Stomach smooth muscle (tissue), 2 donors: ENCODE measurements around the gene AGO3.
A peak's percentile ranks its signal among the peaks of the same experiment; 100 is the strongest.

Experiments
- H3K27ac ChIP-seq: one replicate; pipeline ENCODE4 v1.7.0; 2013; ENCODE audit warnings: mild to moderate bottlenecking, low read length, inconsistent platforms
- H3K27me3 ChIP-seq, 2 donors: one replicate each; pipeline ENCODE4 v1.7.0; 2013; ENCODE audit warnings: low read length in 2 of 2; ENCODE audit not compliant: insufficient read depth in 2 of 2, control insufficient read depth in 1 of 2
- H3K36me3 ChIP-seq, 2 donors: one replicate each; pipeline ENCODE4 v1.7.0; 2013; ENCODE audit warnings: low read length in 2 of 2; ENCODE audit not compliant: control insufficient read depth in 2 of 2, insufficient read depth in 2 of 2
- H3K4me1 ChIP-seq: one replicate; pipeline ENCODE4 v1.7.0; 2013; ENCODE audit warnings: low read length; ENCODE audit not compliant: control insufficient read depth, insufficient read depth
- H3K4me3 ChIP-seq, 2 donors: one replicate each; pipeline ENCODE4 v1.7.0; 2013; ENCODE audit warnings: low read length in 2 of 2
- H3K9ac ChIP-seq, 2 donors: one replicate each; pipeline ENCODE4 v1.7.0; 2013; ENCODE audit warnings: low read length in 2 of 2, mild to moderate bottlenecking in 1 of 2
- H3K9me3 ChIP-seq, 2 donors: one replicate each; pipeline ENCODE4 v1.7.0; 2013; ENCODE audit warnings: low read length in 2 of 2; ENCODE audit not compliant: control insufficient read depth in 2 of 2
- donor health status: healthy.
- donor health status: Pancreatic carcinoma.

Gene AGO3

DNA sequence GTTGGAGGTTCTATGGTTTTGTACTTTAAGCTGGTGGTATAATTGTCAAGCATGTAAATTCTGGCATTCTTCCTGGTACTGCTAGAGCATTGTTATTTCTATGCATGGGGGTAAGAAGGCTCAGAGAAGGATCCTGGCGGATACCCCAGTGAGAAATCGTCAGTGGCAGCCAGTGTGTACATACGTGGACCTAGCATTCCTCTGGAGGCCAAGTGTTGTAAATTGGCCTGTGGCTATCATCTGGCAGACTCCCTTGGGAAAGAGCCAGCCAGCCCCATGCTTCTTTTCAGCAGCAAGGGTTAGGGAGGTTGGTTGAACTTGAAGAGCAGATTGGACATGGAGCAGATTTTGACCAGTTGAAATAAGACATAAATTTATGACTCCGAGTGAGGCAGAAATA, 5.2 kb upstream of the AGO3 start:
- Histone ChIP-seq H3K4me1 (peaks cover 5% of the 10 kb centered on the region), H3K36me3 (peaks cover 0 to 7% of the 10 kb centered on the region in 2 donors), H3K27ac (no peak overlapping the region), H3K27me3 (no peaks in the 10 kb centered on the region), H3K9me3 (no peaks in the 10 kb centered on the region), H3K4me3 (no peak overlapping the region), H3K9ac (no peak overlapping the region)

DNA sequence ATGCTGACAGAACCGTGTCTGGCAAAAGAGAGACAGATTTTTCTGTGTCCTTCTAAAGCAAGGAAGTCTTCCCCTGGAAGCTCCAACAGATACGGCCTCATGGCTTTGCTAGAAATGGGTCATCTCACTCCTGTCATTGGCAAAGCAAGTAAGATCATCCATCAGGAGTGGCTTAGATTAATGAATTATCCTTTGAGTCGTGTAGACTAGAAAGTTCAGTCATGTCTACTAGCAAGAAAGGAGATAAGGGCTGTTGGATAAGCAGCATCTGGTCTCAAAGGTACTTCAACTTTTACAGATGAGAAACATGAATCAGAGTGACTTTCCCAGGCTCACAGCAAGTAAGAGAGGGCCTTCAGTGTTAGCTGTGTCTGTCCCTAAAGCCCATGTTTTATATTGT, 3.4 kb upstream of the AGO3 start:
- Histone ChIP-seq H3K9me3 (no peaks in the 10 kb centered on the region), H3K9ac (no peak overlapping the region), H3K4me3 (no peak overlapping the region), H3K27ac (no peak overlapping the region), H3K27me3 (no peaks in the 10 kb centered on the region), H3K36me3 (no peaks in the 10 kb centered on the region), H3K4me1 (peaks cover 5% of the 10 kb centered on the region)

DNA sequence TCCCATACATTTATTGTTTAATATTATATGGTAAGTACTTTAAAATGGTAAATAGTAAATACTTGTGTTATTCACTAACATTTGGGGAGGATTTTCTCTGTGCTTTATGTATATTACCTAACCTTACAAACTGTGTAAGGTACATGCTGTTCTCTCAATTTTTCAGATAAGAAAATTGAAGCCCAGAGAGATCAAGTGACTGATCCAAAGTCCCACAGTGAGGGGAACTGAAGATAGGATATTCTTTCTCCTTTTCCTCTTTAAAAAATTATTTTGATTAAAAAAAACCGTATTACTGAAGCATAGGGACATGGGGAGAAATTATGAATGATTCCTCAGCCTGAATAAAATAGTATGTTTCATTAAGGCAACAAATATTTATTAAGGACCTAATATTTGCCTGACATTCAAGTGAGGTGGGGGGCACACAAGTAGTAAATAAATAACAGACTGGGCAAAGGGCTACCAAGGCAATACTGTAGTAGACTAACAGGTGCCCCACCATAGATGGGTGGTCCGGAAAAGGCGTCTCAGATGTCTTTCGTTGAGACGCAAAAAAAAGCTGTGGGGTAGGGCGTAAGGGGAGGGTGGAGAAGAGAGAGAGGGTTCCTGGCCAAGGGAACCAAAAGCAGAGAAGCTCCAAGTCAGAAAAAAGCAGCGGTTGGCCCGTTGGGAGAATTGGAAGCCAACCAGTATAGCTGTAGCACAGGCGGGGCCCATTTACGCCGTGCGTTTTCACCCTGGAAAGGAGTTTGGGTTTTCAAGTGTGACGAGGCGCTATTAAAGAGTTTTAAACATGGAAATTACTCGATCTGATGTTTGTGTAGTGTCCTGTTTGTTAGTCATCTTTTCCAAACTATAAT, 944 bp upstream of the AGO3 start:
- no peaks in the 10 kb centered on the region for H3K9me3 ChIP-seq

DNA sequence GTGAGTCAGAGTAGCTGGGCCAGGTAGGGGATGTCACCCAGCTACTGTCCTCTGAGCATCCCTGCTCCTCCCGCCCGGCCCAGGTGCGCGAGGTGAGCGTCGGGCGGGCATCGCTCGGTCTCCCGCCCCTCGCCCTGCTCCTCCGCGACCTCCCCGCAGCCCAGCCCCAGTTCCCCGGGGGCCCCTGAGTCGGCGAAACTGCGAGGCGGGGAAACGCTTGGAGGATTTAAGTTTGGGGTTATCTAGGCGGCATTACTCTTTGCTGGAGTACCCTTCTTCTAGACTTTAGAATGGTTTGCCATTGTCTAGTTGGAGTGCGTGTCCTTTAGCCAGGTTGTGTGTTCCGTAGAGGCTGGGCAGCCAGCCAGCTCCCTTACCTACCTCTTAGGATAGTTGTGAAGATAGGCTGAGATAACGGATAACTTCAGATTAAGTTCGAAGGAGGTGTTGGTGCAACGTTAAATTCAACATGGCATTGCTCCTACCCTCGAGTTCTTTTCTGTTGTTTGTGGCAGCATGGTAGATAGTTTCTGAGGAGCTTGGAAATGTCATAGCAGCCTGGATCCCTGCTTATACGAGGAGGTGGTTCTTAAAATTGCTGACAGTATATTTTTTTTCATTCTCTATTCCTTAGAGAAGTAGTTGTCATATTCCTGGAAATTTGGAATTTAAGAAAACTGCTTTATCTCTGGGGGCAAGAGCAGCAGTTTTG, 697 bp downstream of the AGO3 start:
- Histone ChIP-seq H3K27me3 (no peaks in the 10 kb centered on the region), H3K4me3 (peak overlapping the region; percentile 86 to 91), H3K9me3 (no peaks in the 10 kb centered on the region), H3K36me3 (no peaks in the 10 kb centered on the region), H3K4me1 (peaks cover 5% of the 10 kb centered on the region), H3K9ac (peak overlapping the region; percentile 91 to 94), H3K27ac (peak overlapping the region; percentile 97)

More for the DNA sequence above, 944 bp upstream of the AGO3 start:
- Histone ChIP-seq H3K9ac (peak overlapping the region; percentile 91 to 94), H3K4me3 (peak overlapping the region; percentile 86 to 91), H3K36me3 (no peaks in the 10 kb centered on the region), H3K4me1 (peaks cover 5% of the 10 kb centered on the region), H3K27me3 (no peaks in the 10 kb centered on the region), H3K27ac (peak overlapping the region; percentile 97)

DNA sequence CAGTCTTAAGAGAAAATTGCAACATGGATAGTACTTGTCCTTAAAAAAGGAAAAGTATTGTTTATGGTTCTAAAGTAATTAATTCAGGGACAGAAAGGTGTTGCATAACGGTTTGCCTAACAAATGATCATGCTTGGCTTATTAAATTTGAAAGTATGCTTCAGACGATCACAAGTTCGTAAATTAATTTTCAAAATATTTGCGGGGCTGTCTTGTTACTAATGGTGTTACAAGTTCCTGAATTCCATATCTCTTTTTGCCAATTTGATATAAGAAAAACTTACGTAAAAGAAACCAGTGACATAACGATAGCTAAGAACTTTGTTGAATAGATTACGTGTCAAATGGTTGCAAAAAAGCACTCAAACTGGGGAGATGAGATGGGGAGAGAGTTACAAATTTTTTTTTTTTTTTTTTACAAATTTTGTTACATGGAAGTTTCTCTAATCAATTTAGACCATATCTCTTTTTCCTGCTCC, 1.3 kb downstream of the AGO3 start:
- H3K4me1 ChIP-seq = peaks cover 5% of the 10 kb centered on the region
- H3K9ac ChIP-seq = peak overlapping the region in 1 of 2 donors; percentile 94
- H3K4me3 ChIP-seq = peak overlapping the region; percentile 86 to 91
- no peak overlapping the region for H3K27ac ChIP-seq
- no peaks in the 10 kb centered on the region for H3K36me3 ChIP-seq
- no peaks in the 10 kb centered on the region for H3K27me3 ChIP-seq
- no peaks in the 10 kb centered on the region for H3K9me3 ChIP-seq

DNA sequence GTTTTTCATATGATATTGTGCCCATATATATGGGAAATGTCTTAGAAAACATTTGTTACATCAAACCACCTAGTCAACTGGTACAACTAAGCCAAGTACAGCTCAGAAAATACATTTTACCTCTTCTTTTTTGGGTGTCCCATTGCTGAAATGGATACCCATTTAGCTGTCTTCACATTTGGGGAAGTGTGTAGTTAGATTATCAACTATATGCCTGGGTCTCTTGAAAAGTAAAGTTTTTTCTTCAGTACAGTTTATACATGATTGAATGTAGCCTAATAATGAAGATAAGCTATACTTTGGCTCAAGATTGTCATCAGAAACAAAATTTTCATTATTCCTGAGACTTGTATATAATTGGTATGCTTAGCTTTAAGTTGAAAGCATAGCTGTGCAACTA, 2.0 kb downstream of the AGO3 start:
- Histone ChIP-seq H3K27me3 (no peaks in the 10 kb centered on the region), H3K4me3 (no peak overlapping the region), H3K4me1 (peaks cover 5% of the 10 kb centered on the region), H3K36me3 (no peaks in the 10 kb centered on the region), H3K9ac (no peak overlapping the region), H3K9me3 (no peaks in the 10 kb centered on the region), H3K27ac (no peak overlapping the region)

DNA sequence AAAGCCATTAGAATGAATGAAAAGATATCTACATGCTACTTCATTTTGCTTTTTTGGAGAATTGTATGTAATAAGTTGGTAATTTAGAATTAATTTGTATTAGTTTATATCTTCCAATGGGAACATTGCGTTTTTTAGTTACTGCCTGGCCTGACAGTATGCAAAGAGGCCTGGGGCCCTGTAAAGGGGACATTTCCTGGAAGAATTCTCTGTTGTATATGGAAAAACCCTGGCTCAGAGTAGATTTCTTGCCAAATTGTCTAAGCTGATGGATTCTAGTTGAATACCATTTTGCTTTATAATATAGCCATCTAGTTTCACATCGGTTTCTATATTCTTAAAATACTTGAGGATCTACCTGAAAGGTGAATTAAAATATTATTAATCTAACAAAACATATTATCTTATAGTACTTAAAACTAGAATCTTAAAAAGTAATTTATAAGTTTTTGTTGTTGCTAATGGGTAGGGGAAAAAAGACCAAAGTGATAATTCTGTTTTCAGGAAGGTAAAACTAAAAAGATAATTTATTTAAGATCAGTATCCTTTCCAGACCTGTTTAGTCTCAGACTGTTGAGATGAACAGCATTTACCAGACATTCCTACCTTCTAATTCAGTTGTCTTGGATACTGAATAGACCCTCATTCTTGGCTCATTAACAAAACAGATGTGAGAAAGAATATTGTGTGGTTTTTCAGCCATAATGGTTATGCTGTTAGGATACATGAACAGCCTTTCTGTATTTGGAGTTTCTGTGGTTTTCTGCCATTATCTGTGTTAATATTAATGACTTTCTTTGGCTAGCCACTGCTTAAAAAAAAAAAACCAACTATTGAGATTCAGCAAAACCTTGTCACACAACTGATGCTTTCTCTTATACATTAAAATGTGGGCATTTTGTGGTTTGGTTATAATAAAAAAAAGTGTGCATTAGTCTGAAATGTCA, 4.8 kb downstream of the AGO3 start:
- H3K27ac ChIP-seq = no peak overlapping the region
- no peak overlapping the region for H3K4me3 ChIP-seq
- no peaks in the 10 kb centered on the region for H3K36me3 ChIP-seq
- no peak overlapping the region for H3K9ac ChIP-seq
- no peaks in the 10 kb centered on the region for H3K9me3 ChIP-seq
- H3K4me1 ChIP-seq = no peaks in the 10 kb centered on the region
- no peaks in the 10 kb centered on the region for H3K27me3 ChIP-seq

DNA sequence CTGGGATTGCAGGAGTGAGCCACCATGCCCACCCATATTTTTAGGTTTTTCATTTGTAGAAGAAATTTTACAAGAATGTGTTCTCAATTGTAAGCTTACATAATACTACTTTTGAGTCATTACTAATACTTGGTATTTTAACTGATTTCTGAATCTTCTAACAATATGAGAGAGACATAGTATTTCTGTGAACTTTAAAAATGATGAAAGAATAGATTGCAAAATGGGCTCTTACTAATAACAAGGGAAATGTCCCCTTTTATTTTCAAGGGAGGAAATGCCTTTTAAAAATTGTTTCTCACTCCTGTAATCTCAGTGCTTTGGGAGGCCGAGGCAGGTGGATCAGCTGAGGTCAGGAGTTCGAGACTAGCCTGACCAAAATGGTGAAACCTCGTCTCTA, 5.9 kb downstream of the AGO3 start:
- no peak overlapping the region for H3K9ac ChIP-seq
- H3K4me1 ChIP-seq = no peaks in the 10 kb centered on the region
- H3K9me3 ChIP-seq = no peaks in the 10 kb centered on the region
- no peaks in the 10 kb centered on the region for H3K36me3 ChIP-seq
- no peak overlapping the region for H3K27ac ChIP-seq
- no peaks in the 10 kb centered on the region for H3K27me3 ChIP-seq
- no peak overlapping the region for H3K4me3 ChIP-seq

DNA sequence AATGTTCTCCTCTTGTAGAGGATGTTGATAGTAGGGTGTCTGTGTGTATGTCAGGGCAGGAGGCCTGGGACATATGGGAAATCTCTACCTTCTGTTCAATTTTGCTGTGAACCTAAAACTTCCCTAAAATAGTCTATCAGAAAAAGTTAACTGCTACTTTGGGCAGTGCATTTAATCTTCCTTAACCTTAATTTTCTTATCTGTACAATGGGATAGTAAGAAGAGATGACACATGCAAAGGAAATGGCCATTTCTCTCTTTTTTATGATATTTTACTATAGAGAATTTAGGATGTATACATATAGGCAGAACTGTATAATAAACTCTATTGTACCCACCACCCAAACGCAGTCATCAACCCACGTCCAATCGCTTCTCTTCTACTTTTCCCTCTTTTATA, 8.6 kb downstream of the AGO3 start:
- no peaks in the 10 kb centered on the region for H3K4me1 ChIP-seq
- H3K36me3 ChIP-seq = no peaks in the 10 kb centered on the region
- no peaks in the 10 kb centered on the region for H3K9me3 ChIP-seq
- H3K9ac ChIP-seq = no peak overlapping the region
- H3K27me3 ChIP-seq = no peaks in the 10 kb centered on the region
- no peak overlapping the region for H3K27ac ChIP-seq
- H3K4me3 ChIP-seq = no peak overlapping the region

DNA sequence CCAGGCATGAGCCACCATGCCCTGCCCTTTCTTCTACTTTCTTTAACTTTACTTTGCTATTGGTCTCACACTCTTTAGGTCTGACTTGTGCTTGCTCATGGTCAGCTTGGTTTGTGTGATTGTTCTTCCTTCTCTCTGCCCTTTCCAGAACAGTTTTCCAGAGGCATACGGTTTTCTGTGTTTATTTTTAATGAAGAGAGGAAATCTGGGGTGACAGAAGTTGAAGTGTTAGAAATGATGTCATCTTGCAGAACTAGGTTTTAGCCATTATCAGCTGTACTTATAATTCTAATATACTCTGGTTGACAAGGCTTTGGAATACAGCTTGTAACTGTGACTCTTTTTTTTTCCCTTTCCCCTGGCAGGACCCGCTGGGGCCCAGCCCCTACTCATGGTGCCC, 14.4 kb downstream of the AGO3 start:
- no peak overlapping the region for H3K27ac ChIP-seq
- no peaks in the 10 kb centered on the region for H3K4me1 ChIP-seq
- H3K9me3 ChIP-seq = no peaks in the 10 kb centered on the region
- no peak overlapping the region for H3K9ac ChIP-seq
- no peaks in the 10 kb centered on the region for H3K27me3 ChIP-seq
- no peaks in the 10 kb centered on the region for H3K36me3 ChIP-seq
- H3K4me3 ChIP-seq = no peak overlapping the region
